Hepatic stellate cell (primary cell): ENCODE measurements around the gene ARFRP1.
"Not testable (repeated sequence)": the region's sequence is repeated elsewhere in the genome, so short reads cannot be mapped to it uniquely, and the experiment has no call there.

Experiments used
- DNase-seq: peaks from one replicate; pipeline ENCODE4 v3.0.0; 2011; ENCODE audit warnings: low spot score

Gene ARFRP1

GRCh38 chr20:63675681-63676368 lies 32.0 kb downstream of the ARFRP1 start:
- no peak for DNase-seq

GRCh38 chr20:63673951-63674350 lies 33.8 kb downstream of the ARFRP1 start:
- DNase-seq: no peak

GRCh38 chr20:63672666-63673065 lies 35.1 kb downstream of the ARFRP1 start:
- no peak for DNase-seq

GRCh38 chr20:63671695-63672094 lies 36.1 kb downstream of the ARFRP1 start:
- not testable (repeated sequence) for DNase-seq

GRCh38 chr20:63668351-63668750 lies 39.4 kb downstream of the ARFRP1 start:
- no peak for DNase-seq

- DNase-seq: no peak
Measured at GRCh38 chr20:63667858-63668257, 39.9 kb downstream of the ARFRP1 start.

- DNase-seq: no peak
Measured at GRCh38 chr20:63665708-63666107, 42.1 kb downstream of the ARFRP1 start.

- no peak for DNase-seq
Measured at GRCh38 chr20:63664861-63665594, 42.7 kb downstream of the ARFRP1 start.

GRCh38 chr20:63664143-63664851 lies 43.5 kb downstream of the ARFRP1 start:
- DNase-seq: no peak

GRCh38 chr20:63663332-63664066 lies 44.3 kb downstream of the ARFRP1 start:
- no peak for DNase-seq

- no peak for DNase-seq
Measured at GRCh38 chr20:63662813-63663189, 45.0 kb downstream of the ARFRP1 start.

GRCh38 chr20:63661959-63662812 lies 45.6 kb downstream of the ARFRP1 start:
- DNase-seq: no peak

- no peak for DNase-seq
Measured at GRCh38 chr20:63661108-63661507, 46.7 kb downstream of the ARFRP1 start.

- DNase-seq: no peak
Measured at GRCh38 chr20:63660622-63661021, 47.2 kb downstream of the ARFRP1 start.

GRCh38 chr20:63660174-63660573 lies 47.6 kb downstream of the ARFRP1 start:
- not testable (repeated sequence) for DNase-seq

GRCh38 chr20:63659370-63659769 lies 48.4 kb downstream of the ARFRP1 start:
- DNase-seq: no peak

GRCh38 chr20:63658749-63659187 lies 49.0 kb downstream of the ARFRP1 start:
- DNase-seq: peak; percentile 60

GRCh38 chr20:63657937-63658748 lies 49.6 kb downstream of the ARFRP1 start, which contains the start of gene RTEL1:
Gene RTEL1 (plus strand): TSS chr20:63658312. CDS start chr20:63659403, 1,091 bp downstream.
- peak; percentile 98 for DNase-seq

GRCh38 chr20:63657260-63657936 lies 50.4 kb downstream of the ARFRP1 start:
- no peak for DNase-seq

GRCh38 chr20:63656451-63656850 lies 51.3 kb downstream of the ARFRP1 start:
- no peak for DNase-seq
